Breast epithelium (tissue), 4 donors: ENCODE data around the gene TAAR6. TPM values are rescaled to one million over a fixed set of nuclear protein-coding genes. Genes with fewer than 3 reads are reported as not detected.
"Not testable (repeated sequence)": the region's sequence is repeated elsewhere in the genome, so short reads cannot be mapped to it uniquely, and the experiment has no call there.

Experiments used
- DNase-seq, 2 donors: peaks; one replicate each; pipeline ENCODE4 v3.0.0-alpha.2; 2019; ENCODE audit warnings: low spot score in 2 of 2
- H3K27ac ChIP-seq, 2 donors: fragments of 200-600 bp; sonication (generic) in 1 of 2; one replicate each; pipeline ENCODE4 v1.5.1; 2016 to 2019; ENCODE audit warnings: mild to moderate bottlenecking in 1 of 2
- H3K27me3 ChIP-seq, 2 donors: fragments of 200-600 bp; sonication (generic) in 1 of 2; one replicate each; pipeline versions ENCODE4 v1.5.1 to v1.6.0; 2017 to 2019; ENCODE audit warnings: control low read depth in 1 of 2, mild to moderate bottlenecking in 1 of 2
- H3K36me3 ChIP-seq: fragments of 200-600 bp; one replicate; pipeline ENCODE4 v1.5.1; 2019
- H3K4me1 ChIP-seq, 2 donors: fragments of 200-600 bp; sonication (generic); one replicate each; pipeline ENCODE4 v1.5.1; 2016 to 2019; ENCODE audit warnings: control low read depth in 1 of 2
- H3K4me3 ChIP-seq, 3 donors: fragments of 200-600 bp; sonication (generic); 1 replicate in 2 of 3; 2 replicates in 1 of 3; pipeline ENCODE4 v1.5.1; 2016 to 2019; ENCODE audit warnings: mild to moderate bottlenecking in 3 of 3, moderate library complexity in 2 of 3
- H3K9me3 ChIP-seq, 2 donors: fragments of 200-600 bp; sonication (generic) in 1 of 2; one replicate each; pipeline ENCODE4 v1.5.1; 2016 to 2019; ENCODE audit warnings: control low read depth in 1 of 2
- CTCF ChIP-seq, 3 donors: fragments of 450-650 bp; IDR thresholded peaks; one replicate each; pipeline ENCODE4 v1.5.1; 2016 to 2017; ENCODE audit warnings: antibody characterized with exemption in 3 of 3, mild to moderate bottlenecking in 3 of 3, moderate library complexity in 3 of 3
- POLR2A ChIP-seq: fragments of 450-650 bp; IDR thresholded peaks from one replicate; pipeline ENCODE4 v1.6.1; 2016; ENCODE audit warnings: antibody characterized with exemption, mild to moderate bottlenecking, moderate library complexity
- POLR2AphosphoS5 ChIP-seq, 3 donors: sonication (generic); formaldehyde crosslinking; IDR thresholded peaks; one replicate each; pipeline ENCODE4 v1.6.1; 2017; ENCODE audit warnings: antibody characterized with exemption in 3 of 3
- intact Hi-C: fragments of 100-400 bp; cut with DNase I; formaldehyde crosslinking; loops from one replicate; pipeline ENCODE4 v1.15.1; 2023; ENCODE audit warnings: low total_unique reads
- total RNA-seq, 3 donors: library from RNA; depleted of rRNA; stranded (reverse); fragments of >200 nt; gene quantifications; one replicate each; pipeline ENCODE4 v1.1.0, GENCODE V29; 2016

The TAAR6 gene
- total RNA-seq, 3 donors from 2014 or later, result not detected

- H3K4me3 ChIP-seq, result no peak overlapping the region
- H3K36me3 ChIP-seq, result no peaks in the 10 kb centered on the region
- no peaks in the 10 kb centered on the region for H3K9me3 ChIP-seq
- intact Hi-C loops, result no loop called here
- no peak overlapping the region for H3K27ac ChIP-seq
- no peaks in the 10 kb centered on the region for H3K27me3 ChIP-seq
- DNase-seq, result no peak
- no peaks in the 10 kb centered on the region for H3K4me1 ChIP-seq
- TF ChIP-seq POLR2AphosphoS5 (IDR thresholded peaks at IDR 0.05) (no peak), CTCF (IDR thresholded peaks at IDR 0.05) (no peak), POLR2A (no peak)
Measured at GRCh38 chr6:132548746-132549463, 21.2 kb upstream of the TAAR6 start.

GRCh38 chr6:132551214-132551613, 18.9 kb upstream of the TAAR6 start:
- Histone ChIP-seq H3K27ac (no peak overlapping the region), H3K36me3 (no peaks in the 10 kb centered on the region), H3K9me3 (no peaks in the 10 kb centered on the region), H3K4me3 (no peak overlapping the region), H3K27me3 (no peaks in the 10 kb centered on the region), H3K4me1 (no peaks in the 10 kb centered on the region)
- intact Hi-C loops, result no loop called here
- TF ChIP-seq CTCF (IDR thresholded peaks at IDR 0.05), result no peak
- TF ChIP-seq POLR2AphosphoS5 (IDR thresholded peaks at IDR 0.05), result no peak
- TF ChIP-seq POLR2A, result no peak
- no peak for DNase-seq

GRCh38 chr6:132552372-132552771, 17.8 kb upstream of the TAAR6 start, which contains the start of gene TAAR8:
Gene TAAR8 (plus strand): TSS chr6:132552672. CDS start chr6:132552693, 21 bp downstream.
- Histone ChIP-seq H3K27ac (no peak within 1 kb of the TSS), H3K9me3 (no peaks in the 10 kb centered on the region), H3K27me3 (no peaks in the 10 kb centered on the region), H3K4me1 (no peaks in the 10 kb centered on the region), H3K36me3 (no peaks in the 10 kb centered on the region), H3K4me3 (no peak within 1 kb of the TSS)
- intact Hi-C loops, result no loop called here
- no peak for DNase-seq
- TF ChIP-seq POLR2AphosphoS5 (IDR thresholded peaks at IDR 0.05) (no peak), CTCF (IDR thresholded peaks at IDR 0.05) (no peak), POLR2A (no peak)

GRCh38 chr6:132560087-132560486, 10.0 kb upstream of the TAAR6 start:
- H3K9me3 ChIP-seq, H3K27me3 ChIP-seq, H3K4me1 ChIP-seq, DNase-seq, H3K4me3 ChIP-seq, H3K27ac ChIP-seq, intact Hi-C loops, H3K36me3 ChIP-seq: not testable (repeated sequence)

- Histone ChIP-seq H3K27ac (no peak overlapping the region), H3K9me3 (no peaks in the 10 kb centered on the region), H3K36me3 (no peaks in the 10 kb centered on the region), H3K27me3 (no peaks in the 10 kb centered on the region), H3K4me1 (no peaks in the 10 kb centered on the region), H3K4me3 (no peak overlapping the region)
- TF ChIP-seq POLR2AphosphoS5 (IDR thresholded peaks at IDR 0.05) (no peak), CTCF (IDR thresholded peaks at IDR 0.05) (no peak), POLR2A (no peak)
- intact Hi-C loops, result no loop called here
- DNase-seq, result no peak
Measured at GRCh38 chr6:132566404-132566803, 3.7 kb upstream of the TAAR6 start.
